ENCODE measurements around the gene PTPRG. TPM values are rescaled to one million over a fixed set of nuclear protein-coding genes. Genes with fewer than 3 reads are reported as not detected.

Gene PTPRG
- total RNA-seq, 1 donor from 2014 or later, result 11.1 TPM

GRCh38 chr3:61937477-61937876 lies 376.1 kb downstream of the PTPRG start:
- FAIRE-seq, result no peak
- H3K36me3 ChIP-seq (ENCODE audit: control insufficient read depth, insufficient read depth, low read length), result no peaks in the 10 kb centered on the region
- no peak for DNase-seq (ENCODE audit: low read depth)
- no peak overlapping the region for H3K4me3 ChIP-seq (ENCODE audit: low read depth, low read length)
- no peak for TF ChIP-seq CTCF (IDR thresholded peaks at IDR 0.05; ENCODE audit: insufficient read depth, low read length, severe bottlenecking)
- no peaks in the 10 kb centered on the region for H3K27me3 ChIP-seq (ENCODE audit: control insufficient read depth, insufficient read depth, low read length)

- no peak for DNase-seq (ENCODE audit: low read depth)
- H3K4me3 ChIP-seq (ENCODE audit: low read depth, low read length), result no peak overlapping the region
- H3K27me3 ChIP-seq (ENCODE audit: control insufficient read depth, insufficient read depth, low read length), result no peaks in the 10 kb centered on the region
- no peaks in the 10 kb centered on the region for H3K36me3 ChIP-seq (ENCODE audit: control insufficient read depth, insufficient read depth, low read length)
- TF ChIP-seq CTCF (IDR thresholded peaks at IDR 0.05; ENCODE audit: insufficient read depth, low read length, severe bottlenecking), result no peak
- FAIRE-seq, result no peak
Measured at GRCh38 chr3:61938878-61939549, 377.6 kb downstream of the PTPRG start.

- FAIRE-seq, result no peak
Measured at GRCh38 chr3:61940236-61940635, 378.9 kb downstream of the PTPRG start.

GRCh38 chr3:61943975-61944374 lies 382.6 kb downstream of the PTPRG start:
- peak; percentile 66 for FAIRE-seq

More at GRCh38 chr3:61940236-61940635, 378.9 kb downstream of the PTPRG start:
- no peaks in the 10 kb centered on the region for H3K27me3 ChIP-seq (ENCODE audit: control insufficient read depth, insufficient read depth, low read length)
- DNase-seq (ENCODE audit: low read depth), result no peak
- TF ChIP-seq CTCF (IDR thresholded peaks at IDR 0.05; ENCODE audit: insufficient read depth, low read length, severe bottlenecking), result no peak
- H3K4me3 ChIP-seq (ENCODE audit: low read depth, low read length), result no peak overlapping the region
- no peaks in the 10 kb centered on the region for H3K36me3 ChIP-seq (ENCODE audit: control insufficient read depth, insufficient read depth, low read length)

GRCh38 chr3:61944726-61945125 lies 383.4 kb downstream of the PTPRG start:
- no peaks in the 10 kb centered on the region for H3K36me3 ChIP-seq (ENCODE audit: control insufficient read depth, insufficient read depth, low read length)
- peak; percentile 55 for FAIRE-seq
- no peaks in the 10 kb centered on the region for H3K27me3 ChIP-seq (ENCODE audit: control insufficient read depth, insufficient read depth, low read length)
- TF ChIP-seq CTCF (IDR thresholded peaks at IDR 0.05; ENCODE audit: insufficient read depth, low read length, severe bottlenecking), result no peak
- no peak for DNase-seq (ENCODE audit: low read depth)
- H3K4me3 ChIP-seq (ENCODE audit: low read depth, low read length), result no peak overlapping the region

More at GRCh38 chr3:61943975-61944374, 382.6 kb downstream of the PTPRG start:
- Histone ChIP-seq H3K4me3 (ENCODE audit: low read depth, low read length) (no peak overlapping the region), H3K27me3 (ENCODE audit: control insufficient read depth, insufficient read depth, low read length) (no peaks in the 10 kb centered on the region), H3K36me3 (ENCODE audit: control insufficient read depth, insufficient read depth, low read length) (no peaks in the 10 kb centered on the region)
- TF ChIP-seq CTCF (IDR thresholded peaks at IDR 0.05; ENCODE audit: insufficient read depth, low read length, severe bottlenecking), result no peak
- no peak for DNase-seq (ENCODE audit: low read depth)

- DNase-seq (ENCODE audit: low read depth), result no peak
- no peaks in the 10 kb centered on the region for H3K27me3 ChIP-seq (ENCODE audit: control insufficient read depth, insufficient read depth, low read length)
- no peak overlapping the region for H3K4me3 ChIP-seq (ENCODE audit: low read depth, low read length)
- FAIRE-seq, result no peak
- H3K36me3 ChIP-seq (ENCODE audit: control insufficient read depth, insufficient read depth, low read length), result no peaks in the 10 kb centered on the region
- TF ChIP-seq CTCF (IDR thresholded peaks at IDR 0.05; ENCODE audit: insufficient read depth, low read length, severe bottlenecking), result no peak
Measured at GRCh38 chr3:61945657-61946056, 384.3 kb downstream of the PTPRG start.
